ENCODE results near the gene RFX4.

RFX4 gene

GRCh38 chr12:106741247-106741646 is 158.4 kb downstream of the RFX4 start:
- DNase-seq (ENCODE audit: low read depth in 2 of 2), result no peak
- TF ChIP-seq, protein P1, sequence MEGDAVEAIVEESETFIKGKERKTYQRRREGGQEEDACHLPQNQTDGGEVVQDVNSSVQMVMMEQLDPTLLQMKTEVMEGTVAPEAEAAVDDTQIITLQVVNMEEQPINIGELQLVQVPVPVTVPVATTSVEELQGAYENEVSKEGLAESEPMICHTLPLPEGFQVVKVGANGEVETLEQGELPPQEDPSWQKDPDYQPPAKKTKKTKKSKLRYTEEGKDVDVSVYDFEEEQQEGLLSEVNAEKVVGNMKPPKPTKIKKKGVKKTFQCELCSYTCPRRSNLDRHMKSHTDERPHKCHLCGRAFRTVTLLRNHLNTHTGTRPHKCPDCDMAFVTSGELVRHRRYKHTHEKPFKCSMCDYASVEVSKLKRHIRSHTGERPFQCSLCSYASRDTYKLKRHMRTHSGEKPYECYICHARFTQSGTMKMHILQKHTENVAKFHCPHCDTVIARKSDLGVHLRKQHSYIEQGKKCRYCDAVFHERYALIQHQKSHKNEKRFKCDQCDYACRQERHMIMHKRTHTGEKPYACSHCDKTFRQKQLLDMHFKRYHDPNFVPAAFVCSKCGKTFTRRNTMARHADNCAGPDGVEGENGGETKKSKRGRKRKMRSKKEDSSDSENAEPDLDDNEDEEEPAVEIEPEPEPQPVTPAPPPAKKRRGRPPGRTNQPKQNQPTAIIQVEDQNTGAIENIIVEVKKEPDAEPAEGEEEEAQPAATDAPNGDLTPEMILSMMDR (IDR thresholded peaks at IDR 0.05; ENCODE audit: low read depth, low read length), result no peak
- H3K4me3 ChIP-seq (replicated peaks in 1 of 2; ENCODE audit: low read depth in 2 of 2, low read length in 2 of 2), result no peak overlapping the region

- DNase-seq (ENCODE audit: low read depth in 2 of 2), result no peak
- no peak overlapping the region for H3K4me3 ChIP-seq (replicated peaks in 1 of 2; ENCODE audit: low read depth in 2 of 2, low read length in 2 of 2)
- TF ChIP-seq, protein P1 (IDR thresholded peaks at IDR 0.05; ENCODE audit: low read depth, low read length), result no peak
These were observed 160.6 kb downstream of the RFX4 start for GRCh38 chr12:106743270-106743988.

- DNase-seq (ENCODE audit: low read depth in 2 of 2), result no peak
- H3K4me3 ChIP-seq (replicated peaks in 1 of 2; ENCODE audit: low read depth in 2 of 2, low read length in 2 of 2), result no peak overlapping the region
- TF ChIP-seq, protein P1 (IDR thresholded peaks at IDR 0.05; ENCODE audit: low read depth, low read length), result no peak
These were observed 161.8 kb downstream of the RFX4 start for GRCh38 chr12:106744600-106744999.

GRCh38 chr12:106745181-106745745 is 162.5 kb downstream of the RFX4 start:
- TF ChIP-seq, protein P1 (IDR thresholded peaks at IDR 0.05; ENCODE audit: low read depth, low read length), result no peak
- H3K4me3 ChIP-seq (replicated peaks in 1 of 2; ENCODE audit: low read depth in 2 of 2, low read length in 2 of 2), result no peak overlapping the region
- no peak for DNase-seq (ENCODE audit: low read depth in 2 of 2)

GRCh38 chr12:106747973-106748436 is 165.2 kb downstream of the RFX4 start:
- no peak overlapping the region for H3K4me3 ChIP-seq (replicated peaks in 1 of 2; ENCODE audit: low read depth in 2 of 2, low read length in 2 of 2)
- no peak for DNase-seq (ENCODE audit: low read depth in 2 of 2)
- TF ChIP-seq, protein P1 (IDR thresholded peaks at IDR 0.05; ENCODE audit: low read depth, low read length), result no peak

DNA sequence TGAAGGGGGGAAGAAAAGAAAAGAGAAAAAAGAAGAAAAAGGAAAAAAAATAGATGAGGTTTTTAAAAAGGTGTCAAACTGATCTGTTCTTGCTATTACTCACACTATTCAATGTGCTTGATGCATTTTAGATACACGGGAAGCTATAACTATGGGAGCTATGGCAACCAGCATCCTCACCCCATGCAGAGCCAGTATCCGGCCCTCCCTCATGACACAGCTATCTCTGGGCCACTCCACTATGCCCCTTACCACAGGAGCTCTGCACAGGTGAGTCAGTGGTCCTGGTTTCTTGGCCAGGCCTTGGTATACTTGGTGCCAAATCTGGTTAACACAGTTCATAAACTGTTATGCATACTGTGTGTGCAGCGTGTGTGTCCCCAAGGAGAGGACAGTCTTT is 167.7 kb downstream of the RFX4 start:
- no peak overlapping the region for H3K4me3 ChIP-seq (replicated peaks in 1 of 2; ENCODE audit: low read depth in 2 of 2, low read length in 2 of 2)
- TF ChIP-seq, protein P1 (IDR thresholded peaks at IDR 0.05; ENCODE audit: low read depth, low read length), result no peak
- DNase-seq (ENCODE audit: low read depth in 2 of 2), result no peak

Data from cardiac fibroblast (primary cell).